K562 (cell line): ENCODE data around the gene POLD1. TPM values are rescaled to one million over a fixed set of nuclear protein-coding genes. Genes with fewer than 3 reads are reported as not detected.

ENCODE experiments used
- AFF1 ChIP-seq, 2 experiments: fragments of 450-650 bp; IDR thresholded peaks; 2 replicates each; pipeline ENCODE4 v1.6.1; 2018; ENCODE audit warnings: mild to moderate bottlenecking in 2 of 2, low read depth in 1 of 2; ENCODE audit not compliant: partially characterized antibody in 2 of 2
- ATF2 ChIP-seq: sonication (generic); formaldehyde crosslinking; IDR thresholded peaks from 2 replicates; pipeline ENCODE4 v1.8.1; 2022; ENCODE audit warnings: missing genetic modification reagents
- ZBTB11 ChIP-seq, 3 experiments: fragments of 200-800 bp in 1 of 3; fragments of 250-450 bp in 1 of 3; fragments of 450-650 bp in 1 of 3; sonication (Bioruptor Pico) in 1 of 3; sonication (Bioruptor generic) in 1 of 3; formaldehyde crosslinking in 1 of 3; IDR thresholded peaks; 2 replicates each; pipeline versions ENCODE4 v1.6.1 to v1.8.0; 2016 to 2022; ENCODE audit warnings: mild to moderate bottlenecking in 2 of 3, missing genetic modification characterization in 2 of 3, missing compliant biosample characterization in 1 of 3, moderate library complexity in 1 of 3
- ZNF592 ChIP-seq: fragments of 450-650 bp; IDR thresholded peaks from 2 replicates; pipeline ENCODE4 v1.6.1; 2017; ENCODE audit warnings: antibody characterized with exemption, mild to moderate bottlenecking
- polyA plus RNA-seq, 8 experiments: library from polyadenylated mRNA; depleted of rRNA in 4 of 8; stranded (reverse) in 5 of 8; unstranded in 3 of 8; fragments of >200 nt; fragmentation: Nextera tagmentation in 2 of 8; fragmentation: Illumina TruSeq in 1 of 8; extraction: Ambion mirVana in 2 of 8; extraction: Trizol in 1 of 8; gene quantifications; 2 replicates each; pipeline versions ENCODE4 v1.2.1 to v1.2.3, GENCODE V29; 2011 to 2014; ENCODE audit warnings: inconsistent platforms in 1 of 8, missing spikeins in 1 of 8
- total RNA-seq, 7 experiments: library from RNA; depleted of rRNA in 6 of 7; stranded (reverse); fragments of >200 nt in 6 of 7; fragmentation: Illumina TruSeq in 2 of 7; extraction: Trizol in 2 of 7; gene quantifications; 2 replicates each; pipeline versions ENCODE4 v1.2.1 to v1.2.3, GENCODE V29; 2011 to 2021; ENCODE audit warnings: low replicate concordance in 1 of 7

Gene POLD1
- total and polyA plus RNA-seq, 9 of the 15 experiments (the other 6 are each of a cell fraction or from before 2014, with no cell fraction given) = 1.3 to 312 (median 47.8) TPM

GRCh38 chr19:50383001-50383851 is 921 bp upstream of the POLD1 start (continued):
- TF ChIP-seq ZBTB11 (CRISPR knock-in tag; IDR thresholded peaks at IDR 0.05) = 0 out of 6 replicates have a peak, but pooled peaks of 1 of the 3 experiments have one; percentile 31
- TF ChIP-seq ZNF592 = peak; percentile 83
- TF ChIP-seq AFF1 (IDR thresholded peaks at IDR 0.05; ENCODE audit: low read depth in 1 of 2, partially characterized antibody in 2 of 2) = peak in 1 of 2 experiments; percentile 18
- no peak for TF ChIP-seq ATF2 (CRISPR knock-in tag)
